Progenitor cell of endocrine pancreas (in vitro differentiated cells): ENCODE data around the gene MYLK3. TPM values are rescaled to one million over a fixed set of nuclear protein-coding genes. Genes with fewer than 3 reads are reported as not detected.

ENCODE experiments used
- DNase-seq: peaks from one replicate; pipeline ENCODE4 v3.0.0; 2021; ENCODE audit warnings: low spot score; ENCODE audit not compliant: unreplicated experiment
- H3K27ac Mint-ChIP-seq: 2 replicates; pipeline ENCODE4 v1.8.0; 2021; ENCODE audit warnings: mild to moderate bottlenecking, moderate library complexity, mixed read lengths
- H3K27me3 Mint-ChIP-seq: 2 replicates; pipeline ENCODE4 v1.8.0; 2021; ENCODE audit warnings: mixed read lengths
- H3K36me3 Mint-ChIP-seq: 2 replicates; pipeline ENCODE4 v1.8.0; 2022; ENCODE audit warnings: mixed read lengths; ENCODE audit not compliant: insufficient read depth
- H3K4me1 Mint-ChIP-seq: 2 replicates; pipeline ENCODE4 v1.8.0; 2021; ENCODE audit warnings: low read depth, mixed read lengths
- H3K4me3 Mint-ChIP-seq: 2 replicates; pipeline ENCODE4 v1.8.0; 2021; ENCODE audit warnings: low read depth, mild to moderate bottlenecking, moderate library complexity, mixed read lengths
- H3K9me3 Mint-ChIP-seq: 2 replicates; pipeline ENCODE4 v1.8.0; 2021; ENCODE audit warnings: low read depth, mixed read lengths
- total RNA-seq: library from RNA; stranded (reverse); gene quantifications from 2 replicates; pipeline ENCODE4 v1.2.1, GENCODE V29; 2021
- TF ChIP-seq, protein P1 (sequence below): fragments of 200-600 bp; sonication (generic); IDR thresholded peaks from one replicate; pipeline ENCODE4 v1.5.0; 2021; ENCODE audit warnings: antibody characterized with exemption, mild to moderate bottlenecking; ENCODE audit not compliant: unreplicated experiment

The MYLK3 gene
- total RNA-seq, 1 donor from 2014 or later = 0.77 TPM

DNA sequence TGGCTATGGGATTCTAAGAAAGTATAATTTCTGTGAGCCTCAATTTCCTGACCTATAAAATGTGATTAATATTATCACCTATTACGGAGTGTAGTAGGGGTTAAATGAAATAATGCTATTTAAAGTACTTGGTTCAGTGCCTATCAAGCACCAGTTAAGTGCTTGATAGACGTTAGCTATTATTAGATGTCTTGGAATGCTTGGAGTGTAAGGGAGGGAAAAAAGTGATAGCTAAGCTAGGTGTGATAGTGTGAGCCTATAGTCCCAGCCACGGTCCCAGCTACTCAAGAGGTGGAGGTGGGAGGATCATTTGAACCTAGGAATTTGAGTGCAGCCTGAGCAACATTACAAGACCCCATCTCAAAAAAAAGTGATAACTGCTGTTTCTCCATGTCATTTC is 51.2 kb downstream of the MYLK3 start:
- Mint-ChIP-seq H3K27me3 (no peaks in the 10 kb centered on the region), H3K4me3 (no peak overlapping the region), H3K4me1 (peaks cover 1% of the 10 kb centered on the region), H3K36me3 (peaks cover 24% of the 10 kb centered on the region), H3K9me3 (no peaks in the 10 kb centered on the region), H3K27ac (no peak overlapping the region)
- DNase-seq = no peak
- TF ChIP-seq, protein P1, sequence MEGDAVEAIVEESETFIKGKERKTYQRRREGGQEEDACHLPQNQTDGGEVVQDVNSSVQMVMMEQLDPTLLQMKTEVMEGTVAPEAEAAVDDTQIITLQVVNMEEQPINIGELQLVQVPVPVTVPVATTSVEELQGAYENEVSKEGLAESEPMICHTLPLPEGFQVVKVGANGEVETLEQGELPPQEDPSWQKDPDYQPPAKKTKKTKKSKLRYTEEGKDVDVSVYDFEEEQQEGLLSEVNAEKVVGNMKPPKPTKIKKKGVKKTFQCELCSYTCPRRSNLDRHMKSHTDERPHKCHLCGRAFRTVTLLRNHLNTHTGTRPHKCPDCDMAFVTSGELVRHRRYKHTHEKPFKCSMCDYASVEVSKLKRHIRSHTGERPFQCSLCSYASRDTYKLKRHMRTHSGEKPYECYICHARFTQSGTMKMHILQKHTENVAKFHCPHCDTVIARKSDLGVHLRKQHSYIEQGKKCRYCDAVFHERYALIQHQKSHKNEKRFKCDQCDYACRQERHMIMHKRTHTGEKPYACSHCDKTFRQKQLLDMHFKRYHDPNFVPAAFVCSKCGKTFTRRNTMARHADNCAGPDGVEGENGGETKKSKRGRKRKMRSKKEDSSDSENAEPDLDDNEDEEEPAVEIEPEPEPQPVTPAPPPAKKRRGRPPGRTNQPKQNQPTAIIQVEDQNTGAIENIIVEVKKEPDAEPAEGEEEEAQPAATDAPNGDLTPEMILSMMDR = no peak

DNA sequence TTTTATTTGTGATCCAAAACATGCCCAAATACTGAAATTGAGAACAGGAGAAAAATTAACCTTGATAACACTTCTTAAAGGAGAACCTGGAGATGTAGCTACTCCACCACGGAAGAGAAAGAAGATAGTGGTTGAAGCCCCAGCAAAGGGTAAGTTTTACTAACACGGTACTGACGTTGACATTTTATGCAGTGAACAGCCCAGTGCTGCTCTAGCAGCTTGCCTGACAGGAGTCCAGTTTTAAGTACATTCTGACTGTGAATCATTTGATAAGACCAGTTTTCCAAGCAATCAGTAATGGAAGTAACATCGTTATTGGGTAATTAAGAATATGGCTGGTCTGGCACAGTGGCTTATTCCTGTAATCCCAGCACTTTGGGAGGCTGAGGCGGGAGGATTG is 52.2 kb downstream of the MYLK3 start:
- no peaks in the 10 kb centered on the region for H3K9me3 Mint-ChIP-seq
- H3K4me3 Mint-ChIP-seq = no peak overlapping the region
- no peak for DNase-seq
- peaks cover 24% of the 10 kb centered on the region for H3K36me3 Mint-ChIP-seq
- no peak overlapping the region for H3K27ac Mint-ChIP-seq
- TF ChIP-seq, protein P1 = no peak
- H3K4me1 Mint-ChIP-seq = peaks cover 11% of the 10 kb centered on the region
- H3K27me3 Mint-ChIP-seq = no peaks in the 10 kb centered on the region

DNA sequence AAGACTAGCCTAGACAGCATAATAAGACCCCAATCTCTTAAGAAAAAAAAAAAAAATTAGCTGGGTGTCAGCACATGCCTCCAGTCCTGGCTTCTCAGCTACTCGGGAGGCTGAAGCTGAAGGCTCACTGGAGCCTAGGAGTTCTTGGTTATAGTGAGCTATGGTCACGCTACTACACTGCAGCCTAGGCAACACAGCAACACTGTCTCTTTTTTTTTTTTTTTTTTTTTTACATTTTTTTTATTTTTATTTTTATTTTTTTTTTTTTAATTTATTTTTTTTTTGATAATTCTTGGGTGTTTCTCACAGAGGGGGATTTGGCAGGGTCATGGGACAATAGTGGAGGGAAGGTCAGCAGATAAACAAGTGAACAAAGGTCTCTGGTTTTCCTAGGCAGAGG is 54.5 kb downstream of the MYLK3 start:
- no peak overlapping the region for H3K27ac Mint-ChIP-seq
- DNase-seq = no peak

DNA sequence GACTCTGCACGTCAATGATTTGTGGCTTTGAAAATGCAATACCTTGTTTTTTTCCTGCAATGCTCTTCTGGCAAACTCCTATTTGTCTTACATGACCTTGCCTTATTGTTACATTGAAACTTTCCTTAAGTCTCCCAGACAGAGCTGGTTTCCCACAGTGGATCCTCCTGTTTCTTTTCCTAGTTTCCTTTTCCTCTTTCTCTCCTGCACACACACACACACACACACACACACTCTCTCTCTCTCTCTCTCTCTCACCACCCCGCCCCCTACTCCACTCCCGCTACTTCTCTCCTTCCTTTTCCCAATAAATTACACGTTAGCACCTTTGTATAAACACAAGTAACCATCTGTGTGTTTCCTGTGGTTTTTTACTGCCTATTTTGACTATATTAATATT is 56.4 kb downstream of the MYLK3 start:
- H3K27ac Mint-ChIP-seq = no peak overlapping the region
- peaks cover 18% of the 10 kb centered on the region for H3K36me3 Mint-ChIP-seq
- DNase-seq = no peak
- no peaks in the 10 kb centered on the region for H3K27me3 Mint-ChIP-seq
- peaks cover 31% of the 10 kb centered on the region for H3K4me1 Mint-ChIP-seq
- no peaks in the 10 kb centered on the region for H3K9me3 Mint-ChIP-seq
- no peak overlapping the region for H3K4me3 Mint-ChIP-seq
- TF ChIP-seq, protein P1 = no peak

More for the DNA sequence above, 54.5 kb downstream of the MYLK3 start:
- TF ChIP-seq, protein P1 = no peak
- Mint-ChIP-seq H3K9me3 (no peaks in the 10 kb centered on the region), H3K4me1 (peaks cover 15% of the 10 kb centered on the region), H3K4me3 (no peak overlapping the region), H3K27me3 (no peaks in the 10 kb centered on the region), H3K36me3 (peaks cover 21% of the 10 kb centered on the region)

DNA sequence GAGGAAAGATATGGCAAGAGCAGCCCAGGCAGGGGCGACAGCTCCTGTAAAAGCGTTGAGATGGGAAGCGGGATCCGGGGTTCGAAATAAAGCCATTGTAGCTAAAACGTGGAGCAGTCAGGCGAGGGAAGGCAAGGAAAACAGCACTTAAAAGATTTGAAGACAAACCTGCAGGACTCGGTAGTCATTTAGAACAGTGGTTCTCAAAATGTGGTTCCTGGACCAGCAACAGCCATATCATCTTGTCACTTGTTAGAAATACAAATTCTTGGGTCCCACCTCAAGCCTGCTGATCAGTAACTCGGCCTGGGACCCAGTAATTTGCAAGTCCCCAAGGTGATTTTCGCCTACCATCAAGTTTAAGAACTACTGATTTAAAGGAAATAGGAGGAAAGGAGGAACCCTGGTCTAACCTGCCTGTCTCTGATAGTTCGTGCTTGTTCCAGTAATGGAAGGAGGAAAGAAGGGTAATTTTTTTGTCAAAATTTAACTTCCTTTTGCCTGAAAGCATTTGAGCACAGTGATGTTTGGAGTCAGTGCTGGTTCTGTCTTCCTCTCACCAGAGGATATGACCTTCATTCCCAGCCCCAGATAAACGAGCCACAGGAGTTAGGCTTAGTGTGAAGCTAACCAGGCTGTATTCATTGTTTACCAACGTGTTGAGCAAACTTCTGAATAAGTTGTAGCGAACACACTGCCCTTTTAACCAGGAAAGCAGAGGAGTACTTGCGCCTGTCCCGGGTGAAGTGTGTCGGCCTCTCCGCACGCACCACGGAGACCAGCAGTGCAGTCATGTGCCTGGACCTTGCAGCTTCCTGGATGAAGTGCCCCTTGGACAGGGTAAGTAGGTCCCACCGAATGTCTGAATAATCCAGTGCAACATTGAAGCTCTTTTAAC is 57.6 kb downstream of the MYLK3 start:
- no peak overlapping the region for H3K27ac Mint-ChIP-seq
- no peaks in the 10 kb centered on the region for H3K9me3 Mint-ChIP-seq
- H3K4me3 Mint-ChIP-seq = no peak overlapping the region
- TF ChIP-seq, protein P1 = no peak
- DNase-seq = no peak
- H3K4me1 Mint-ChIP-seq = peaks cover 36% of the 10 kb centered on the region
- H3K36me3 Mint-ChIP-seq = peaks cover 14% of the 10 kb centered on the region
- no peaks in the 10 kb centered on the region for H3K27me3 Mint-ChIP-seq
